NCI-H1417 (cell line): ENCODE measurements around the gene P2RY2.
A peak's percentile ranks its signal among the peaks of the same experiment; 100 is the strongest.
"Not testable (repeated sequence)": the region's sequence is repeated elsewhere in the genome, so short reads cannot be mapped to it uniquely, and the experiment has no call there.

Experiments used
- DNase-seq, 3 experiments: peaks; one replicate each; lab custom pipeline; 2025; lab: John Stamatoyannopoulos, UW

The P2RY2 gene

DNA sequence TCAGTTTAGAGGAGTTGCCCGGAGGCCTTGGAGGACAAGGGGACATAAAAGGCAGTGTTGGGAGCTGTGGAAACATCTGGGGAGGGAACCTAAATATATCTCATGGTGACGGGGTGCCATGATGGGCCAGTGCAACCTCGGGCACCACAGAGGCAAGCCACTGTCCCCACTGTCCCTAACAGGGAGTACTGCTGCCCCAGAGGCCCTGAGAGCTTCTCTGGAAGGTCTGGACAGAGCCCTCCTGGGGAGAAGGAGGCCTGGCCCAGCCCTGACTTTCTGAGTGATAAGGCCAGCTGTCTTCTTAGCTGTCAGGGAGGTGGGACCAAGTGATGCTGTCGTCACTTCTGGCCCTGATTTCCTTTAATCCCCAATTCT, 48.6 kb downstream of the P2RY2 start:
- no peak for DNase-seq

DNA sequence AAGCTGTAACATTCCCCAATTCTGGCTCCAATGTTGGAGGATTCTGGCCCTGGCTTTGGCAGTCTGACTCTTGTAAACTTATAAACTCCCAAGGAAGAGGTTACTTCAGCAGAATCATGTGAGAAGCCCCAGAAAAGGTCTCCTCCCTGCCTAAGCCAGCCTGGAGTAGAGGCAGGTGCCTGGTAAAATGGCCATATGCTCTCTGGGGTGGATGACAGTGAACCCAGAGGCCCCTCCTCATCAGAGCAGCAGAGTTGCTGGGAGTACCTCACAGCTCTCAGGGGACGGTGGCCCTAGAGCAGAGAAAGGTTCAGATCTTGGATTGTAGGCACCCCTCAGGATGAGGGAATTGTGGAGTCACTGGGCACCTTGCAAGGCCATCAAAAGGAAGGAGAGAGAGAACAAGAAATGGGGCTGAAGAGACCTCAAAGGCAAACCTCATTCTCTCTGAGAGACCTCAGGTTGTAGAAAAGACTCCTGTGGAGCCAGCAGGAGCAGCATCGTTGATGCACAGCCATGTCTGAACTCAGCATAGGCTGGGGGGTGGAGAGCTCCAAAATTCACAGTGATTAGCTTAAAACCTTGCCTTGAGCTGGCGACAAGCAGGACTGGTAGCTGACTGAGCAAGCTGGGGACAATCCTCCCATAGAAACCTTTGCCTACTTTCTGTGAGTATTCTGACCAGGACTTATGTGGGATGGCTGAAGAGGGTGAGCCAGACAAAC, 49.2 kb downstream of the P2RY2 start:
- no peak for DNase-seq

DNA sequence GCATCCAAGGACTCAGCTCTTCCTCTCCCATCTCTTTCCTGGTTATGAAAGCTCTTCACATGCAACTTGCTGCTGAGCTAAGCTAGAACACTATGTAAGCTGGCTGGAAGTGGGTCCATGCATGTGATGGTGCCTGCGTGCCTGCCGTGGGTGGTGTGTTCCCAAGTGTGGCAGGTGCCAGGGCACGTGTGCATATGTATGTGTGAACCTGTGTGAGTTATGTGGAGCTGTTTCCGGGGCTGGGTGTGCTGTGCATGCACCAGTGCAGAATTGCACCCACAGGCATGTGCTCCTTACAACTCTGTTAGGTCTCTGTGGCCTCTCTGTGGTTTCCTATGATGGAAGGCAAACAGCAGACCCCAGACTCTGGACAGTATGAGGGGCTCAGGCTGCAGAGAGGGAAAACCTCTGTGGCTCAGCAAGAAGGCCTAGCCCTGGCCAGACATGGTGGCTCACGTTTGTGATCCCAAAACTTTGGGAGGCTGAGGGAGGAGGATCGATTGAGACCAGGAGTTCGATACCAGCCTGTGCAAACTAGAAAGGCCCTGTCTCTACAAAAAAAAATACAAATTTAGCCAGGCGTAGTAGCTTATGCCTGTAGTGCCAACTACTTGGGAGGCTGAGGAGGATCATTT, 49.9 kb downstream of the P2RY2 start:
- no peak for DNase-seq

DNA sequence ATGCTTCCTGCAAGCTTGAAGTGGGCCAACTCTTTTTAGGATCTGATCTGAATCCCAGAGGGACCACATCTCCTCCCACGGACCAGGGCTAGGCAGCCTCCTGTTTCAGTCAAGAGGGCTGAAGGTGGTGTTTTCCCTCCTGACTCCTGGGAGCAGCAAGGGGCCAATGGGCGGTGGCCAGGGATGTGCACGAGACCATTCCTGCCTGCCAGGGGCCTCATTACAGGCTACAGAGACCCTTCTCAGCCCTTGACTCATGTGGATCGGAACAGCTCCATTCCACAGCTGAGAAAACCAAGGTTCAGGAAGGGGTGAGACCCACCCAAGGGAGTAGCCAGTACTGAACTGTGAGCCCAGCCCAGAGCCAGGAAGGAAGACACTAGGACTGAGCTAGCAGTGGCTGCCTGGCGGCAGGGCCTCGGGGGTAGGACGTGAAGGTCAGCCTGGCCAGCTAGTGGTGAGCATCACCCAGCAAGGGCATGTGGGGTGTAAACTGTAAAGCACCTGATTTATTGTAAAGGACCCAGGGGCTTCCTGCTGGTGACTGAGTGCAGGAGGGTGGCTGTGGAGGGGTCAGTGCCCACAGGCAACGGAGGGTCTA, 50.7 kb downstream of the P2RY2 start:
- no peak for DNase-seq

DNA sequence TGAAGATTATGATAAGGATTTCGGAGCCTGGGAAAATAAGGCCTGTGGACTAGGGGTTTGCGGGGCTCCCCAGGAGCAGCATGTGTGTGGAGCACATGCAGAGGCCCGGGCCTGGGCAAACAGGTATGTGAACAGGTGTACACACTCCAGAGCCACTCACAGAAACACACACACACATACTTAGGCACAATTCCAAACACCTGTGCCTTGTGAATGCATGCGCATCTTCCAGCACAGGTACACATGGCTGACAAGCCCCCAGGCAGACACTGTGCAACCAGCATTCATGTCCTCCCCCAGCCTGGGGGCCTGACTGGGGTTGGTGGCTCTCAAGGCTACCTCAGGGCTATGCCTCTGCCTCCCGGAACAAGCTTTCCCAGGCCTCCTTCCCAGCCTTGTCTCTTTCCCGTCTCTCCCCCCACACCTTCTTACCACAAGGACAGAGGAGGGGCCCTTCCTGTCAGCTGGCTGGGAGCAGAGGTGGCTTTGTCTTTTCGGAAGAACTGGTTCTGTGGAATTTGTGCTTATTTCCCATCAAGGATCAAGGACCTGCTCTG, 51.5 kb downstream of the P2RY2 start:
- no peak for DNase-seq

DNA sequence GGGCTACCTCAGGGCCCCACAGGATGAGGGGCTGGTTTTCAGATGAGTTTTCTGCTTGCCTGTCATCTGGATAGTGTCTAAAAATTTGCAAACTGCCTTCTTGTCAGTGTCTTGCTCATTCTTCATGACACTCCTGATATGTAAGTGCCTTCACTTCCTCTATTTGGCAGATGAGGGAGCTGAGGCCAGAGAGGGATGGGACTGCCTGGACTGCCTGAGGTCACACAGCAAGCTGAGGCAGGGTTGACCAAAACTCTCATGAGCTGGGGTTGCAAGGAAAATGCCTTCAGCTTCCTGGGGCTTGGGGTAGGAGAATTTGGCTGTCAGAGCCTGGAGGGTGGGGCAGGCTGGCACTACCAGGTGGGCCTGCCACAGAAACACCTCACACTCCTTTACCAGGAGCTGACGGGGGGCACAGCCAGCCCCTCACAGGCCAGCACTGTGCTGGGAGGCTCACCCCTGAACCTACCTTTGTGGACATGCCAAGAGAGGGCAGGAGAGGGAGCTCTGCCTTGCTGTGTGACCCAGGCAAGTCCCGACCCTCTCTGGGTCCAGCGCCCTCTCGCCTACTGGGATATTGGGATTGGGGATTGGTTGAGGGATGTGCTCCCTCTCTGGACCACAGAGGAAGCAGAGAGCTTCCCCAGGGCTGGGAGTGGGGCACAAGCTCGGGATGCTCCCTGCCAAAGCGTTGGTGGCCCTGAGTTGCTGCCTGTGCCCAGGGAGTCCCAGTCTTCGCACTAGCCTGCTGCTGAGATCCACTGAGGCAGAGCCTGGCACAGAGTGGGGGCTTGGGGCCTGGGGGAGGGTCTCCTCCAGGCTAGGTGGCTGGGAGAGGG, 52.2 kb downstream of the P2RY2 start:
- DNase-seq: no peak

DNA sequence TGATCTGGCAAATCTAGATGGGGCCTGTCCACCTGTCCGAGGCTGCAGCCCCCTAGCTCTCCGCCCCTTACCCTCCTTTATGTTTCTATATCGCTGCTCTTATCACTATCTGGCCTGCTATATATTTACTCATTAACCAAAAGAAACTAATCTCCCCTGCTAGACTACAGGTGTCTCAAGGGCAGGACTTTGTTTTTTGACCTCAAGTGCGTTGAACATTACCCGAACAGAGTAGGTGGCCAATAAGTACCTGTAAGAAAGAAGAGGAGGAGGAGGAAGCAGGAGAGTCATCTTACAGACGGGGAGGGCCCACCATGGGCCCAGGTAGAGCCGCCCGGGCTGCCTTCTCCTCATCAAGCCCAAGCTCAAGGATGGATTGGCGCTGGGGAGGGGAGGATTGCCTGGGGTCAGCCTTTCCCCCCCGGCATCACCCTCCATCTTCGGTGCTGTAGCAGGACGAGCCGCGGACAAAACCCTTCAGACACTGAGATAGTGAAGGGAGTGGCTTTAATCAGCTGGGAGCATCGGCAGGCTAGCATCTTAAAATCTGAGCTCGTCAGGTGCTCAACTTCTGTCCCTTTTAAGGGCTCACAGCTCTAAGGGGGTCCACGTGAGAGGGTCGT, 52.9 kb downstream of the P2RY2 start:
- DNase-seq: no peak

DNA sequence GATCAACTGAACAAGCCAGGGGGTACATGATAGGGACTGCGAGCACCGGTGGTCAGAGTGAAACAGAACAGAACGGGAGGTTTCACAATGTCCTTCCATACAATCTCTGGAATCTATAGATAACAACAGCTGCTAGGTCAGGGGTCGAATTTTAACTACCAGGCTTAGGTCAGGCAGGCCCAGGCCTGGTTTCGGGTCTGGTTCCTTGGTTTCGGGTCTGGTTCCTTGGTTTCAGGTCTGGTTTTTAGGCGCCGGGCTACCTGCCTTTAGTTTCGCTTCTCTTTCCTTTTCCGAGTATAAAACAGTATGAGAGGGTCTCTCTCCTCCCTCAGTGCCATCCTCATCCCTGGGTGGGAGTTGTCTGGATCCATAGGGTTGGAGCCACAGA, 53.4 kb downstream of the P2RY2 start:
- DNase-seq: not testable (repeated sequence)

DNA sequence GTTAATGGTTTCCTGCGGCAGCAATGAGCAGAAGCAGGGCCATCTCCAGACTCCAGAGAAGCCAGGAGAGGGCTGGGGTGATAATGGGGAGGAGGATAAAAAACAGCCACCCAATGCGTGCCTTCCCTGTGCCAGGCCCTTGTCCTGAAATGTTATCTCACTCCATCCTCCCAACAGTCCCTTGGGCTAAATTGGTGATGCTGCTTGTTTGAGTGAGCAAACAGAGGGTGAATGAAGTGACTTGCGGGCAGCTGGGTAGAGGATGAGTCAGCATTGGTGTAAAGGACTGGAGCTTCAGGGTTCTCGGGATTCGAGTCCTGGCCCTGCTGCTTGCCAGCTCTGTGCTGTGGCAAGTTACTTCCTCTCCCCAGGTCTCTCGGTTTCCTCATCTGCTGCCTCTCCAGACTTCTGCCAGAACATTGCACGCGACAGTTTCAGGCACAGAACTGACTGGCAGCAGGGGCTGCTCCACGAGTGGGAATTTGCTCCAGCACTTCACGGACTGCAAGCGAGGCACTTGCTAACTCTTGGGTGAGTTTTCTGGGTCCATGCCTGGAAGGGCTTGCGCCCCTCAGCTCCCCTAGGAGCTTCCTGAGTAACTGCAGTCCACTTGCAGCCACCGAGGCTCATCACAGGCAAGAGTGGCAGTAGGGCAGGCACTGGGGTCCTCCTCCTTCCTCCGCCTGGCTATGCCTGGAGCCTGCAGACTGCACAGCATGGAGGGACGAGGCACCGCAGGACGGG, 54.0 kb downstream of the P2RY2 start, which contains the start of gene P2RY6:
Gene P2RY6 (plus strand): TSS at position 403 of the 744 bp plus-strand sequence. CDS start 24,181 bp downstream, outside the sequence.
- peak; percentile 3 to 57 (median 10) for DNase-seq

DNA sequence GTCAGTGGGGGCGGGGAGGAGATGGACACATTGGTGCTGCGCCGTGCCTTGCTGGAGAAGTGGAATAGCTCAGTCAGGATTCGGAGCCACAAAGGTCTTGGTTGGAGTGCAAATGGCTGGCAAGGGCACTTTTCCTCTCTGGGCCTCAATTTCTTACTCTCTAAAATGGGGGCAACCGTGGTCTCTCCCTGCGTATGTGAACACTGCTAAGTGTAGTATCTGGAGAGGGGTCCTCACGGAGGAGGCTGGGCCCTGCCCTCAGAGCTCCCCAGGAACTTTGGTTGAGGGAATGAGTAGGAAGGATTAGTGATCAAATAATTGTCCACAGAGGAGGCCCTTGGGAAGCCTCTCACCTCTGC, 54.6 kb downstream of the P2RY2 start:
- no peak for DNase-seq

DNA sequence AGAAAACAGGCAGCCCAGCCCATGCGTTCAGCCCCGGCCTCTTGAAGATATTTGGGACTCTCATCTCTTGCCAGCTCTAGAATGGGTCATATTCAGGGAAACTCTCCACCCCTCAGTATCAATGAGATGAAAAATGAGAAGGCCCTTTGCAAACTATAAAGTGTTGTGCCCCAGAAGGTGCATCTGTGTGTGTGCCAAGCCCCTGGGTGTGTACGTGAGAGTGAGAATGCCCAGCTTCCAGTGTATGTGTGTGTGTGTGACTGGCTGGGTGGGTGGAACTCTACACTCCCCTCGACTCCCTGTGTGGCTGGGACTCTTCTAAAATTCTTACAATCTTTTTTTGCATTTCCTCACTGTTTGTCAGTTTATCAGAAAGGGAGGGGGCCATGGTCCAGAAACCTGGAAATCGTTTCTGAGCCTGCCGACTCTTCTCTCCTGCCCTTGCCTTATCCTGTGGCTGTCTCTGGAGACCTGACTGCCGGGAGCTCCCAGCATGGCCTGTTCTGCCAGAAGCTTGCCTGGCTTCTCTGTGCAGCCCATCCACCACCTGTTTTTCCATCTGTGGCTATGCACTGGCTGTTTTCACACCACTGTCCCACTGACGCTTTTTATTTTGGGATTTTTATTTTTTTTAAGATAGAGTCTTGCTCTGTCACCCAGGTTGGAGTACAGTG, 55.3 kb downstream of the P2RY2 start:
- DNase-seq: no peak

DNA sequence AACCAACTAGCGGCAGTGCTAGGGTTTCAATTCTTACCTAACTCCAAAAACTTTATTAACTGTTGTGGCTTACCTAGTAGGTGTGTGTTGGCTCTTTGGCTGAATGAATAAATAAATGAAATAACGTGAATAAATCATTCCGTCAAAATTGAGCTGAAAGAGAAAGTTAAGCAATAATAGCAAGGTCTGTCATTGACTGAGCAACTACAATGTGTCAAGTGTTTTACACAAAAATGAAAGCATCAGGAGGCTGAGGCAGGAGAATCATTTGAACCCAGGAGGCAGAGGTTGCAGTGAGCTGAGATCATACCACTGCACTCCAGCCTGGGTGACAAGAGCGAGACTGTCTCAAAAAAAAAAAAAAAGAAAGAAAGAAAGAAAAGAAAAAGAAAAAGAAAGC, 56.1 kb downstream of the P2RY2 start:
- not testable (repeated sequence) for DNase-seq

DNA sequence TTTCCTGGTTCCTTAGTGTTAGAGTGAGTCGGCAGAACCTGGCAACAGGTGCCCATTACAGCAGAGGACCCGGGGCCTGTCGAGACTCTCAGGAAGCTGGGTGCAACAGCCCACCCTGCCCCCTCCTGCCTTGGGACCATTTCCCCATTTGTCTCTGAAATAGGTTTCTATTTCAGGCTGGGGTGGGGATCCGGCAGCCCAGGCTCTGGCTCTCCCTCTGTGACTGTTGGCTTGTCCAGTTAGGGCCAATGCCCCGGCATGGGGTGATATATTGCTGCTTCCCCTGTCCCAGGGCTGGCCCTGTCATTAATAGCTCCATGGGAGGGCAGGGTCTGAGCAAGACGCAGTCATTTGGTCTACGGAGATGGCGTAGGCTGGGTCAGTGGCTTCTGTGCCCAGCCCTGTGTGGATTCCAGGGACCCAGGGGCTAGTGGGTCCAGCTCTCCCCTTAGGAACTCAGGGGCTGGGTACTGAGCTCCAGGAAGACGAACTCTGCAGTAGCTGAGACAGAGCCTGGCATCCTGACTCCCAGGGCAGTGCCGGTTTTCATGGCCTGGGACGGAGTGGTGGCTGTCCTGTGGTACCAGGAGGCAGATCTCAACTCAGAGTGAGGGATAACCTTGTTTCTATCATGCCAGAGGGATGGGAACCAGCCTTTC, 56.8 kb downstream of the P2RY2 start:
- DNase-seq: no peak

DNA sequence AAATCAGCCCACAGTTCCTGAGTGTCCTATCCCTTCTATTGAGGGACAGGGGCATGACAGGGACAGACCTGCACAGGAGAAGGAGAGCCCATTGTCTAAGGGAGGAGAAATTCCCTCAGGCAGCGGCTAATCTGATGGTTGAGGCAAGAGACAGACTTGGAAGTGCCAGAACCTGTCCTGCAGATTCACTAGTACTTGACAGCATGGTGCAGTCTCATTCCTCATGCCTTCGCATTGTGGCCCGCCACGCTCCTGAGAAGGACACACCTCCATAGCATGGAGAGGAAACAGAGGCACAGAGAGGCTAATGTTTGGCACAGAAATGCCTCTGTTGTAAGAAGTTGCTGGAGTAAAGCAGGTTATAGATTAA, 57.3 kb downstream of the P2RY2 start:
- DNase-seq: no peak

DNA sequence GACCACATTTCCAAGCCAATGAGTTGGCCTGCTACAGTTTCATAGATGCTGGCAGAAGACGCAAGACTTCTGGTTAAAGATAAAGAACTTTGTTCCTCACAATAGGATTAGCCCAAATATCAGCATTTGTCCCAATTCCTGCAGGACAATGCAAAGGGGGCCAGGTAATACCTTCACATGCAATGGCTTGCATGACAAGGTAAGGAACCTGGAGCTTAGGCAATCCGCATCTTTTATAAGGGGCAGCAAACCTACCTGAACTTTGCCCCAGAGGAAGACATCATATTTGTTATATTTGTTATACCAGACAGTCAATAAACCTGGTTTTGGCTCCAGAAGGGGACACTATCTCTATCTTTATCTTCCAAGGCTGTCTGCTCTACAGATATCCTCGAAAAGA, 59.4 kb downstream of the P2RY2 start:
- no peak for DNase-seq

DNA sequence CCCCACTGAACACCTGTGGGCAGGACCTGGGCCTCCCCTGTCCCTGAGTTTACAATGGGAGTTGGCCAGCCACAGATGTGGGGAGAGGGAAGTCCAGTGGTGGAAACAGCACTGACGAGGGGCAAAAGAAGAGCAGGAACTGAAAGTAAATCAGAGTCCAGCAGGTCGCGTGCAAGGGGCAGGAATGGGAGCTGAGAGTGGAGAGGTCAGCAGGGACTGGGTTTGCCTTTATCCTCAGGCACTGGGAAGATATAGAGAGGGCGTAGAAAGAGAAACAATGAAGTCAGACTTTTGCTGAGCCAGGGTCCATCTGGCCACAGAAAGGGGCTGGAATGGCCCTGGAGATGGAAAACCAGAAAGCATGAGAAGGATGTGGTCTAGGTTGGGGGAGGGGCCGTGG, 62.5 kb downstream of the P2RY2 start:
- DNase-seq: no peak

DNA sequence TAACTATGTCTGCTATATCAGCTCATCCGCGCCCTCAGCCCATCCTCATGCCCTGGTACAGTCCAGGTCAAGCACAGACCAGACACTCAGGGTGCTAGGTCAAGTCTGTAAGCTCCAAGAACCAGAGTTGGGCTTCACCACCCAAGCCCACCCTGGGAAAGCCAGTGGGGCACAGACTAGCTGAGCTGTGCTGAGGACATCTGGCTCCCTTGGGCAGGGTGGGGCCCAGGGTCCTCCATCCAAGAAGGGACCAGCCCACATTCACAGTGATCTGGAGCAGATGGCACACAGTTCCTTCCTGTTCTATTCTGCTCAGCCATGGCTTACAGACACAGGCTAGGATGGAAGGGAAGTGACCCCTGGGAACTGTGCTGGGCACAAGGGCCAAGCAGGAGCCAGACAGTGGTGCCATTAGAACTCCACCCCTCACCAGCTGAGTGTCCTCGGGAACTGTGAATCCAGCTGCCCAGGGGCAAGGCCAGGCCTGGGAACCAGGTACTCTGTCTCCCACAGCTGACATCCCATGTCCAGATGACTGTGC, 63.2 kb downstream of the P2RY2 start:
- DNase-seq: no peak

DNA sequence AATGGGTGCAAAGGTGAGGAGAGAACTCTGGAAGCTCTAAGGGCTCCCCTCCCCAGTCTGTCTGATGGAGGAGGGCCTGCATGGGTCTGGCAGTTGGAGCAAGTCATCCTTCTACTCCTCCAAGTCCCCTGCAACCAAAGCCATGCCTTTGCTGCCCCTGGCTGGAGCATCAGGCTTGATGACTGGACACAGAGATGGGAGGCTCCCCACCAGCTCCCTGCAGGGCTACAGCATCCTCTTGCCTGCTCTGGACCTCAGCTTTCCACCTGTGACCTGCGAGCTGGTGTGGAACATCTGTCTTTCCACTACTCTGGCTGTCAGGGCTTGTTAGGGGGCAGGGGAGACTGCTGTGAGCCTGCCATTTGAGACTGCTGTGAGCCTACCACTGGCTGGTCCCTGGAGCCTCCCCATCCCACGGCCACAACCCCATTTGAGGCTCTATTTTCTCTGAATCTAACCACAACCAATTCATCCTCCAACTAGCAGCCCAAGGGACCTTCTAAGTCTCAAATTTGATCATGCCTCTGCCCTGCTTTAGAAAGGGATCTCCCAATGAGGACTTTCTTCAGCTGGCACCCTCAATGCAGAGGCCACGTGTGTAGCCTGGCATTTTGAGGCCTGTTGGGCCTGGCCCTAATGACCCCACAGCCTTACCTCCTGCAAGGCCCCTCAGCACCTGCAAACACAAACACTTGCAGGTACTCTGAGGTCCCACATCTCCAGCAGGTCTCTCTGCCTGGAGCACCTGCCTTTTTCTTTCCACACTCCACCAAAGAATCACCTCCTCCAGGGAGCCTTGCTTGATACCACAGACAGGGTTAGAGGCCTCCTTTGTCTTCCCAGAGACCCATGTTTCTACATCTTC, 63.9 kb downstream of the P2RY2 start:
- DNase-seq: no peak
